GM12878 (cell line): ENCODE data around the gene ATP10A. TPM values are rescaled to one million over a fixed set of nuclear protein-coding genes. Genes with fewer than 3 reads are reported as not detected.

Source experiments
- ATAC-seq: fragments of 200-7000 bp; cut with Tn5 transposase; 3 replicates; pipeline ENCODE4 v1.9.1; 2020; ENCODE audit warnings: mild to moderate bottlenecking, moderate library complexity
- BruUV-seq: library from RNA; stranded (reverse); fragments of 400-500 nt; replicated peaks from 2 replicates; lab custom pipeline; 2021; lab: Mats Ljungman, UMichigan
- CTCF ChIA-PET: fragments of 300-600 bp; sonication (Branson Sonifier 250); formaldehyde crosslinking; extraction: SDS; loops from one replicate; lab custom pipeline; 2021; ENCODE audit warnings: inconsistent platforms; lab: Yijun Ruan, JAX
- POLR2A ChIA-PET: fragments of 350-600 bp; formaldehyde crosslinking; extraction: SDS; loops from one replicate; lab custom pipeline; 2021; ENCODE audit warnings: inconsistent platforms; lab: Charles Lee
- RAD21 ChIA-PET: fragments of 300-600 bp; sonication (Branson Sonifier 250); formaldehyde crosslinking; loops from one replicate; lab custom pipeline; 2023; ENCODE audit warnings: antibody characterized with exemption; ENCODE audit not compliant: unreplicated experiment; lab: Charles Lee
- SMC1A ChIA-PET: fragments of 300-600 bp; sonication (Branson Sonifier 250); formaldehyde crosslinking; loops from one replicate; lab custom pipeline; 2023; ENCODE audit not compliant: unreplicated experiment, uncharacterized antibody; lab: Charles Lee
- DNase-seq: peaks from one replicate; pipeline ENCODE4 v3.0.0-alpha.2; 2011; ENCODE audit warnings: low read depth, low spot score
- FAIRE-seq: peaks from 3 replicates; lab custom pipeline; 2011; peaks lifted over from hg19 to GRCh38; lab: Jason Lieb, UNC
- H2AFZ ChIP-seq: 2 replicates; pipeline ENCODE4 v1.6.0; 2011; ENCODE audit warnings: low read depth, low read length, control low read depth; ENCODE audit not compliant: control insufficient read depth
- H3K27ac ChIP-seq: 2 replicates; pipeline ENCODE4 v1.5.1; 2011; ENCODE audit warnings: control low read depth; ENCODE audit not compliant: control insufficient read depth, insufficient read depth
- H3K27me3 ChIP-seq, 2 experiments: replicated peaks in 1 of 2; 2 replicates each; pipeline versions ENCODE4 v1.6.0 to v1.6.1; 2011; ENCODE audit warnings: low read length in 1 of 2; ENCODE audit not compliant: control insufficient read depth in 2 of 2, insufficient read depth in 2 of 2
- H3K36me3 ChIP-seq, 2 experiments: 2 replicates each; pipeline ENCODE4 v1.5.1; 2011; ENCODE audit warnings: low read length in 1 of 2; ENCODE audit not compliant: control insufficient read depth in 2 of 2, insufficient read depth in 2 of 2
- H3K4me1 ChIP-seq: 2 replicates; pipeline ENCODE4 v1.6.1; 2011; ENCODE audit warnings: mild to moderate bottlenecking, low read length, moderate library complexity, mixed read lengths; ENCODE audit not compliant: control insufficient read depth, insufficient read depth
- H3K4me2 ChIP-seq: 2 replicates; pipeline ENCODE4 v1.6.0; 2011; ENCODE audit warnings: control low read depth; ENCODE audit not compliant: control insufficient read depth, insufficient read depth
- H3K4me3 ChIP-seq: fragments of 200-600 bp; sonication (generic); 2 replicates; pipeline ENCODE4 v1.5.1; 2016
- H3K79me2 ChIP-seq: 2 replicates; pipeline ENCODE4 v1.6.0; 2011; ENCODE audit warnings: low read length; ENCODE audit not compliant: control insufficient read depth, insufficient read depth
- H3K9ac ChIP-seq: 2 replicates; pipeline ENCODE4 v1.8.0; 2011; ENCODE audit warnings: low read length, control low read depth, mixed read lengths; ENCODE audit not compliant: control insufficient read depth, insufficient read depth
- H3K9me3 ChIP-seq: replicated peaks from 3 replicates; pipeline ENCODE4 v1.5.1; 2011; ENCODE audit warnings: mild to moderate bottlenecking, low read length; ENCODE audit not compliant: control insufficient read depth, insufficient read depth
- H4K20me1 ChIP-seq: 2 replicates; pipeline ENCODE4 v1.6.0; 2011; ENCODE audit not compliant: control insufficient read depth, insufficient read depth
- EZH2 ChIP-seq: IDR thresholded peaks from 2 replicates; pipeline ENCODE4 v1.6.1; 2012; ENCODE audit warnings: low read depth, mild to moderate bottlenecking, control low read depth, inconsistent platforms, low read length, borderline replicate concordance; ENCODE audit not compliant: control insufficient read depth
- JUNB ChIP-seq: IDR thresholded peaks from 2 replicates; pipeline ENCODE4 v1.6.1; 2016; ENCODE audit warnings: antibody characterized with exemption, mild to moderate bottlenecking
- MTA2 ChIP-seq: fragments of 450-650 bp; IDR thresholded peaks from 2 replicates; pipeline ENCODE4 v1.6.1; 2016; ENCODE audit warnings: low read depth, mild to moderate bottlenecking, moderate library complexity
- NFYB ChIP-seq: IDR thresholded peaks from 2 replicates; pipeline ENCODE4 v1.6.1; 2011; ENCODE audit warnings: low read depth, mild to moderate bottlenecking, low read length, improper control_type of control experiment, moderate library complexity; ENCODE audit not compliant: insufficient read depth
- NKRF ChIP-seq: fragments of 450-650 bp; conservative IDR thresholded peaks from 2 replicates; pipeline ENCODE4 v1.6.1; 2017; ENCODE audit warnings: mild to moderate bottlenecking, moderate library complexity
- NR2C2 ChIP-seq: IDR thresholded peaks from 2 replicates; pipeline ENCODE4 v1.6.1; 2011; ENCODE audit warnings: borderline replicate concordance, low read depth; ENCODE audit not compliant: control insufficient read depth, insufficient read length
- PAX5 ChIP-seq: IDR thresholded peaks from 2 replicates; pipeline ENCODE4 v1.6.1; 2011; ENCODE audit warnings: low read depth, low read length, borderline replicate concordance
- PAX8 ChIP-seq: fragments of 450-650 bp; IDR thresholded peaks from 2 replicates; pipeline ENCODE4 v1.6.1; 2017; ENCODE audit warnings: mild to moderate bottlenecking, moderate library complexity
- PML ChIP-seq: IDR thresholded peaks from 2 replicates; pipeline ENCODE4 v1.6.1; 2012; ENCODE audit warnings: low read length, inconsistent platforms
- POLR2AphosphoS2 ChIP-seq: IDR thresholded peaks from 2 replicates; pipeline ENCODE4 v1.6.1; 2011; ENCODE audit warnings: low read depth, mild to moderate bottlenecking, low read length, improper control_type of control experiment, moderate library complexity
- RAD51 ChIP-seq: fragments of 450-650 bp; IDR thresholded peaks from 2 replicates; pipeline ENCODE4 v1.6.1; 2016; ENCODE audit warnings: moderate library complexity, mild to moderate bottlenecking, inconsistent platforms
- RUNX3 ChIP-seq: IDR thresholded peaks from 2 replicates; pipeline ENCODE4 v1.6.1; 2012; ENCODE audit warnings: low read length, inconsistent platforms
- SMAD5 ChIP-seq: IDR thresholded peaks from 2 replicates; pipeline ENCODE4 v1.6.1; 2016; ENCODE audit warnings: antibody characterized with exemption, low read depth
- SPI1 ChIP-seq: IDR thresholded peaks from 2 replicates; pipeline ENCODE4 v1.6.1; 2011; ENCODE audit warnings: low read depth, mild to moderate bottlenecking, low read length, moderate library complexity, borderline replicate concordance; ENCODE audit not compliant: insufficient read depth
- YBX1 ChIP-seq: fragments of 450-650 bp; IDR thresholded peaks from 2 replicates; pipeline ENCODE4 v1.6.1; 2016; ENCODE audit warnings: antibody characterized with exemption
- ZBED1 ChIP-seq: IDR thresholded peaks from 2 replicates; pipeline ENCODE4 v1.6.1; 2016; ENCODE audit warnings: borderline replicate concordance
- ZNF207 ChIP-seq: fragments of 450-650 bp; IDR thresholded peaks from 2 replicates; pipeline ENCODE4 v1.6.1; 2014; ENCODE audit warnings: antibody characterized with exemption, mild to moderate bottlenecking, borderline replicate concordance
- ZNF274 ChIP-seq: IDR thresholded peaks from one replicate; pipeline ENCODE4 v1.8.0; 2011; ENCODE audit not compliant: insufficient read length, insufficient read depth
- ZNF687 ChIP-seq: fragments of 450-650 bp; IDR thresholded peaks from 2 replicates; pipeline ENCODE4 v1.6.1; 2017; ENCODE audit warnings: mild to moderate bottlenecking, moderate library complexity
- WGBS: methylation state at CpG from one replicate; pipeline ENCODE4 v1.1.6; 2016; ENCODE audit warnings: low lambda C conversion rate; ENCODE audit not compliant: insufficient replicate concordance, insufficient coverage; ENCODE audit errors: missing lambda C conversion rate; 5-methylcytosine and 5-hydroxymethylcytosine counted together
- in situ Hi-C: fragments of 300-500 bp; cut with MboI; formaldehyde crosslinking; loops from 9 replicates; pipeline ENCODE4 v1.14.3; 2018; ENCODE audit warnings: mixed read lengths
- intact Hi-C: fragments of 100-400 bp; cut with micrococcal nuclease; formaldehyde crosslinking; loops from one replicate; pipeline ENCODE4 v1.14.2; 2022; ENCODE audit not compliant: unreplicated experiment
- polyA plus RNA-seq, 11 experiments: library from polyadenylated mRNA; depleted of rRNA in 4 of 11; unstranded in 6 of 11; stranded (reverse) in 5 of 11; fragments of >200 nt; fragmentation: Nextera tagmentation in 4 of 11; fragmentation: Illumina TruSeq in 1 of 11; extraction: Ambion mirVana in 4 of 11; extraction: Trizol in 1 of 11; gene quantifications; 1 replicate in 1 of 11; 2 replicates in 10 of 11; pipeline versions ENCODE4 v1.2.1 to v1.2.3, GENCODE V29; 2011 to 2016; ENCODE audit warnings: inconsistent platforms in 2 of 11, missing spikeins in 2 of 11, low read depth in 1 of 11
- total RNA-seq, 4 experiments: library from RNA; depleted of rRNA in 3 of 4; stranded (reverse); fragments of >200 nt in 3 of 4; fragmentation: Illumina TruSeq in 1 of 4; extraction: Trizol in 1 of 4; gene quantifications; 2 replicates each; pipeline versions ENCODE4 v1.2.1 to v1.2.3, GENCODE V29; 2013 to 2021

Gene ATP10A
- total and polyA plus RNA-seq, 10 of the 15 experiments (the other 5 are each of a cell fraction or from before 2014, with no cell fraction given), result 0.04 to 1.5 (median 0.31) TPM; not detected in 2

- Histone ChIP-seq H3K36me3 (no peaks in the 10 kb centered on the region), H3K27me3 (no peaks in the 10 kb centered on the region), H3K9ac (no peak overlapping the region), H3K4me1 (peaks cover 12% of the 10 kb centered on the region), H3K27ac (no peak overlapping the region), H3K79me2 (no peaks in the 10 kb centered on the region), H3K4me3 (no peak overlapping the region), H3K4me2 (no peak overlapping the region), H3K9me3 (no peaks in the 10 kb centered on the region; the same call in 2 of the 3 replicates), H2AFZ (no peak overlapping the region), H4K20me1 (no peaks in the 10 kb centered on the region)
- FAIRE-seq (no peak), DNase-seq (no peak), ATAC-seq (no peak)
- ChIA-PET CTCF (no interaction called here), POLR2A (no interaction called here), RAD21 (no interaction called here), SMC1A (no interaction called here)
- BruUV-seq, result no TSS peak
- intact Hi-C loops (no loop called here), in situ Hi-C loops (loop anchor here (5.0 kb wide), 1 partner anchor 50 kb away; no protein-coding TSS in a partner anchor)
- TF ChIP-seq NFYB, result no peak
- no peak for TF ChIP-seq EZH2
- no peak for TF ChIP-seq JUNB
- no peak for TF ChIP-seq PAX8
- TF ChIP-seq YBX1, result no peak
- TF ChIP-seq RUNX3, result no peak
- no peak for TF ChIP-seq SMAD5
- TF ChIP-seq ZNF687, result no peak
- no peak for TF ChIP-seq ZNF274
- no peak for TF ChIP-seq PAX5
- no peak for TF ChIP-seq SPI1
- TF ChIP-seq ZNF207, result no peak
- no peak for TF ChIP-seq PML
- no peak for TF ChIP-seq POLR2AphosphoS2
- TF ChIP-seq MTA2, result no peak
- TF ChIP-seq ZBED1, result no peak
- TF ChIP-seq RAD51, result no peak
- no peak for TF ChIP-seq NKRF
- TF ChIP-seq NR2C2, result no peak
- 63% methylated on average over 4 of the region's 4 CpGs for WGBS
Observed at GRCh38 chr15:25797035-25797434, 66.1 kb downstream of the ATP10A start.
